HepG2 (cell line): ENCODE measurements around the gene DDX39B. TPM values are rescaled to one million over a fixed set of nuclear protein-coding genes. Genes with fewer than 3 reads are reported as not detected.

Source experiments
- ATAC-seq: fragments of 200-7000 bp; cut with Tn5 transposase; 3 replicates; pipeline ENCODE4 v1.9.1; 2020; ENCODE audit warnings: mild to moderate bottlenecking, moderate library complexity
- BruUV-seq: library from RNA; stranded (reverse); fragments of 400-500 nt; replicated peaks from 2 replicates; lab custom pipeline; 2021; lab: Mats Ljungman, UMichigan
- CTCF ChIA-PET: fragments of 300-600 bp; formaldehyde crosslinking; extraction: SDS; loops from one replicate; lab custom pipeline; 2021; ENCODE audit warnings: low total read pairs, inconsistent platforms, low intra/inter-chr PET ratio; lab: Yijun Ruan, JAX
- POLR2A ChIA-PET: fragments of 350-600 bp; sonication (Branson Sonifier 250); formaldehyde crosslinking; loops from one replicate; lab custom pipeline; 2020; ENCODE audit warnings: antibody characterized with exemption, inconsistent platforms; lab: Yijun Ruan, JAX
- DNase-seq: peaks from one replicate; pipeline ENCODE4 v3.0.0-alpha.2; 2015; ENCODE audit warnings: low spot score
- FAIRE-seq: peaks from 3 replicates; lab custom pipeline; 2011; peaks lifted over from hg19 to GRCh38; lab: Jason Lieb, UNC
- H2AFZ ChIP-seq: one replicate; pipeline ENCODE4 v1.6.1; 2011; ENCODE audit warnings: low read length, inconsistent platforms
- H3K27ac ChIP-seq: fragments of 300-600 bp; 3 replicates; pipeline ENCODE4 v1.8.0; 2011; ENCODE audit warnings: mixed run types, mild to moderate bottlenecking, mixed read lengths, low read length, inconsistent platforms; ENCODE audit not compliant: insufficient read depth; ENCODE audit errors: extremely low read length
- H3K27me3 ChIP-seq, 2 experiments: fragments of 200-600 bp in 1 of 2; 2 replicates in 1 of 2; 3 replicates in 1 of 2; pipeline versions ENCODE4 v1.6.0 to v1.8.0; 2011; ENCODE audit warnings: low read length in 2 of 2, mild to moderate bottlenecking in 2 of 2, moderate library complexity in 2 of 2, inconsistent platforms in 1 of 2; ENCODE audit not compliant: insufficient read depth in 2 of 2, control insufficient read depth in 1 of 2
- H3K36me3 ChIP-seq, 2 experiments: fragments of 200-600 bp in 1 of 2; replicated peaks in 1 of 2; 2 replicates in 1 of 2; 3 replicates in 1 of 2; pipeline versions ENCODE4 v1.5.1 to v1.8.0; 2011; ENCODE audit warnings: low read length in 2 of 2, inconsistent platforms in 1 of 2; ENCODE audit not compliant: insufficient read depth in 2 of 2, control insufficient read depth in 1 of 2
- H3K4me1 ChIP-seq: 2 replicates; pipeline ENCODE4 v1.5.1; 2012; ENCODE audit warnings: low read length, inconsistent platforms; ENCODE audit not compliant: insufficient read depth
- H3K4me2 ChIP-seq: 2 replicates; pipeline ENCODE4 v1.6.0; 2011; ENCODE audit warnings: low read depth, low read length, inconsistent platforms
- H3K4me3 ChIP-seq, 3 experiments: fragments of 200-600 bp in 1 of 3; sonication (generic), shearing (Covaris generic) in 1 of 3; replicated peaks in 1 of 3; 2 replicates each; pipeline ENCODE4 v1.5.1; 2011 to 2016; ENCODE audit warnings: low read length in 3 of 3, inconsistent platforms in 2 of 3, low read depth in 2 of 3, mild to moderate bottlenecking in 2 of 3, control low read depth in 1 of 3, mixed read lengths in 1 of 3; ENCODE audit not compliant: insufficient read depth in 1 of 3
- H3K79me2 ChIP-seq: one replicate; pipeline ENCODE4 v1.6.1; 2011; ENCODE audit warnings: low read length, inconsistent platforms; ENCODE audit not compliant: insufficient read depth
- H3K9ac ChIP-seq: 2 replicates; pipeline ENCODE4 v1.6.0; 2011; ENCODE audit warnings: mild to moderate bottlenecking, low read depth, low read length, inconsistent platforms; ENCODE audit not compliant: insufficient read depth
- H3K9me3 ChIP-seq: 2 replicates; pipeline ENCODE4 v1.5.1; 2012; ENCODE audit warnings: mild to moderate bottlenecking, low read length
- H4K20me1 ChIP-seq: 2 replicates; pipeline ENCODE4 v1.6.0; 2011; ENCODE audit warnings: inconsistent platforms, mild to moderate bottlenecking, low read length, moderate library complexity; ENCODE audit not compliant: insufficient read depth
- GMEB1 ChIP-seq: sonication (generic); formaldehyde crosslinking; IDR thresholded peaks from 2 replicates; pipeline ENCODE4 v1.5.1; 2020; ENCODE audit warnings: missing genetic modification reagents, mild to moderate bottlenecking, borderline replicate concordance
- in situ Hi-C: cut with HindIII; loops from 2 replicates; pipeline ENCODE4 v1.10.0; 2017; ENCODE audit warnings: low pct_unique_long_range_greater_than_20kb; ENCODE audit not compliant: extremely low pct_ligation_motif_present
- intact Hi-C: fragments of 100-400 bp; cut with micrococcal nuclease; formaldehyde crosslinking; loops from one replicate; pipeline ENCODE4 v1.10.0; 2022; ENCODE audit not compliant: unreplicated experiment
- polyA plus RNA-seq, 8 experiments: library from polyadenylated mRNA; depleted of rRNA in 3 of 8; stranded (reverse) in 7 of 8; unstranded in 1 of 8; fragments of >200 nt; fragmentation: Illumina TruSeq in 4 of 8; extraction: Trizol in 4 of 8; gene quantifications; 2 replicates each; pipeline versions ENCODE4 v1.2.1 to v1.2.3, GENCODE V29; 2011 to 2016; ENCODE audit warnings: low read depth in 4 of 8, missing spikeins in 1 of 8, mixed read lengths in 1 of 8; ENCODE audit not compliant: insufficient read depth in 1 of 8
- total RNA-seq, 5 experiments: library from RNA; depleted of rRNA; stranded (reverse); fragments of >200 nt; fragmentation: Illumina TruSeq; extraction: Trizol; gene quantifications; 2 replicates each; pipeline ENCODE4 v1.2.3, GENCODE V29; 2016; ENCODE audit warnings: low read depth in 1 of 5
- TF ChIP-seq, protein P1 (sequence below): sonication (generic); formaldehyde crosslinking; IDR thresholded peaks from 2 replicates; pipeline ENCODE4 v1.9.0; 2021; ENCODE audit warnings: missing genetic modification reagents, borderline replicate concordance
- TF ChIP-seq, protein P2 (sequence below): sonication (generic); formaldehyde crosslinking; IDR thresholded peaks from 2 replicates; pipeline ENCODE4 v1.4.0; 2020; ENCODE audit warnings: missing genetic modification reagents

The DDX39B gene
- total and polyA plus RNA-seq, 2 of the 13 experiments (the other 11 are each of a cell fraction or from before 2014, with no cell fraction given): 570 to 678 TPM

- CTCF ChIA-PET: no interaction called here
- H4K20me1 ChIP-seq: no peaks in the 10 kb centered on the region
- no peaks in the 10 kb centered on the region for H3K9me3 ChIP-seq
- no peak for DNase-seq
- H3K4me1 ChIP-seq: no peaks in the 10 kb centered on the region
- in situ Hi-C loops: no loop called here
- no peak overlapping the region for H3K27ac ChIP-seq
- BruUV-seq: no TSS peak
- TF ChIP-seq GMEB1 (CRISPR knock-in tag): no peak
- TF ChIP-seq, protein P1, sequence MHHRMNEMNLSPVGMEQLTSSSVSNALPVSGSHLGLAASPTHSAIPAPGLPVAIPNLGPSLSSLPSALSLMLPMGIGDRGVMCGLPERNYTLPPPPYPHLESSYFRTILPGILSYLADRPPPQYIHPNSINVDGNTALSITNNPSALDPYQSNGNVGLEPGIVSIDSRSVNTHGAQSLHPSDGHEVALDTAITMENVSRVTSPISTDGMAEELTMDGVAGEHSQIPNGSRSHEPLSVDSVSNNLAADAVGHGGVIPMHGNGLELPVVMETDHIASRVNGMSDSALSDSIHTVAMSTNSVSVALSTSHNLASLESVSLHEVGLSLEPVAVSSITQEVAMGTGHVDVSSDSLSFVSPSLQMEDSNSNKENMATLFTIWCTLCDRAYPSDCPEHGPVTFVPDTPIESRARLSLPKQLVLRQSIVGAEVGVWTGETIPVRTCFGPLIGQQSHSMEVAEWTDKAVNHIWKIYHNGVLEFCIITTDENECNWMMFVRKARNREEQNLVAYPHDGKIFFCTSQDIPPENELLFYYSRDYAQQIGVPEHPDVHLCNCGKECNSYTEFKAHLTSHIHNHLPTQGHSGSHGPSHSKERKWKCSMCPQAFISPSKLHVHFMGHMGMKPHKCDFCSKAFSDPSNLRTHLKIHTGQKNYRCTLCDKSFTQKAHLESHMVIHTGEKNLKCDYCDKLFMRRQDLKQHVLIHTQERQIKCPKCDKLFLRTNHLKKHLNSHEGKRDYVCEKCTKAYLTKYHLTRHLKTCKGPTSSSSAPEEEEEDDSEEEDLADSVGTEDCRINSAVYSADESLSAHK (CRISPR knock-in tag): no peak
- TF ChIP-seq, protein P2, sequence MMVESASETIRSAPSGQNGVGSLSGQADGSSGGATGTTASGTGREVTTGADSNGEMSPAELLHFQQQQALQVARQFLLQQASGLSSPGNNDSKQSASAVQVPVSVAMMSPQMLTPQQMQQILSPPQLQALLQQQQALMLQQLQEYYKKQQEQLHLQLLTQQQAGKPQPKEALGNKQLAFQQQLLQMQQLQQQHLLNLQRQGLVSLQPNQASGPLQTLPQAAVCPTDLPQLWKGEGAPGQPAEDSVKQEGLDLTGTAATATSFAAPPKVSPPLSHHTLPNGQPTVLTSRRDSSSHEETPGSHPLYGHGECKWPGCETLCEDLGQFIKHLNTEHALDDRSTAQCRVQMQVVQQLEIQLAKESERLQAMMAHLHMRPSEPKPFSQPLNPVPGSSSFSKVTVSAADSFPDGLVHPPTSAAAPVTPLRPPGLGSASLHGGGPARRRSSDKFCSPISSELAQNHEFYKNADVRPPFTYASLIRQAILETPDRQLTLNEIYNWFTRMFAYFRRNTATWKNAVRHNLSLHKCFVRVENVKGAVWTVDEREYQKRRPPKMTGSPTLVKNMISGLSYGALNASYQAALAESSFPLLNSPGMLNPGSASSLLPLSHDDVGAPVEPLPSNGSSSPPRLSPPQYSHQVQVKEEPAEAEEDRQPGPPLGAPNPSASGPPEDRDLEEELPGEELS (CRISPR knock-in tag): no peak
- TF ChIP-seq, all 625 proteins: peak for 0
- no peaks in the 10 kb centered on the region for H3K27me3 ChIP-seq
- H3K4me2 ChIP-seq: no peak overlapping the region
- no peak overlapping the region for H3K4me3 ChIP-seq
- FAIRE-seq (no peak), ATAC-seq (no peak)
- no peak overlapping the region for H2AFZ ChIP-seq
- POLR2A ChIA-PET: no interaction called here
- peaks cover 21 to 38% of the 10 kb centered on the region in 2 experiments; a peak in 4 of 5 replicates for H3K36me3 ChIP-seq
- intact Hi-C loops: loop anchor here (1.0 kb wide), 1 partner anchor 22 kb away; the partner anchor contains the start of gene LTB
- no peaks in the 10 kb centered on the region for H3K79me2 ChIP-seq
- H3K9ac ChIP-seq: no peak overlapping the region
These were observed 18.9 kb upstream of the DDX39B start for GRCh38 chr6:31560697-31561058.
